ENCODE data around the gene CCDC190.
A peak's percentile ranks its signal among the peaks of the same experiment; 100 is the strongest.

CCDC190 gene

GRCh38 chr1:162904579-162904978 is 43.6 kb upstream of the CCDC190 start:
- DNase-seq (ENCODE audit: low read depth) = peak; percentile 20
- no peak for TF ChIP-seq CTCF (conservative IDR thresholded peaks at IDR 0.05; ENCODE audit: low read depth, low read length)
- H3K4me3 ChIP-seq (ENCODE audit: low read depth, low read length) = no peak overlapping the region

- TF ChIP-seq CTCF (conservative IDR thresholded peaks at IDR 0.05; ENCODE audit: low read depth, low read length) = no peak
Measured at GRCh38 chr1:162904023-162904422, 43.0 kb upstream of the CCDC190 start.

GRCh38 chr1:162903246-162903645 is 42.3 kb upstream of the CCDC190 start:
- DNase-seq (ENCODE audit: low read depth) = no peak
- TF ChIP-seq CTCF (conservative IDR thresholded peaks at IDR 0.05; ENCODE audit: low read depth, low read length) = no peak
- H3K4me3 ChIP-seq (ENCODE audit: low read depth, low read length) = no peak overlapping the region

More at GRCh38 chr1:162904023-162904422, 43.0 kb upstream of the CCDC190 start:
- no peak overlapping the region for H3K4me3 ChIP-seq (ENCODE audit: low read depth, low read length)
- no peak for DNase-seq (ENCODE audit: low read depth)

GRCh38 chr1:162902416-162902815 is 41.4 kb upstream of the CCDC190 start:
- TF ChIP-seq CTCF (conservative IDR thresholded peaks at IDR 0.05; ENCODE audit: low read depth, low read length) = no peak
- peak; percentile 83 for DNase-seq (ENCODE audit: low read depth)
- H3K4me3 ChIP-seq (ENCODE audit: low read depth, low read length) = no peak overlapping the region

- no peak for TF ChIP-seq CTCF (conservative IDR thresholded peaks at IDR 0.05; ENCODE audit: low read depth, low read length)
- no peak overlapping the region for H3K4me3 ChIP-seq (ENCODE audit: low read depth, low read length)
- DNase-seq (ENCODE audit: low read depth) = no peak
Measured at GRCh38 chr1:162901243-162901642, 40.3 kb upstream of the CCDC190 start.

- no peak for TF ChIP-seq CTCF (conservative IDR thresholded peaks at IDR 0.05; ENCODE audit: low read depth, low read length)
- DNase-seq (ENCODE audit: low read depth) = peak; percentile 98
Measured at GRCh38 chr1:162899422-162900146, 38.6 kb upstream of the CCDC190 start.

GRCh38 chr1:162893612-162893908 is 32.6 kb upstream of the CCDC190 start:
- TF ChIP-seq CTCF (conservative IDR thresholded peaks at IDR 0.05; ENCODE audit: low read depth, low read length) = no peak
- H3K4me3 ChIP-seq (ENCODE audit: low read depth, low read length) = no peak overlapping the region
- DNase-seq (ENCODE audit: low read depth) = no peak

More at GRCh38 chr1:162899422-162900146, 38.6 kb upstream of the CCDC190 start:
- H3K4me3 ChIP-seq (ENCODE audit: low read depth, low read length) = no peak overlapping the region
